Liver (tissue), 9 donors: Measurements from ENCODE around the gene GGACT. TPM values are rescaled to one million over a fixed set of nuclear protein-coding genes. Genes with fewer than 3 reads are reported as not detected.

Experiments
- DNase-seq: peaks from one replicate; pipeline ENCODE4 v3.0.0-alpha.2; 2017; ENCODE audit warnings: low spot score
- H3K27ac ChIP-seq, 2 donors: one replicate each; pipeline ENCODE4 v1.7.0; 2013; ENCODE audit warnings: inconsistent platforms in 2 of 2, low read length in 2 of 2, control low read depth in 1 of 2, low read depth in 1 of 2, mild to moderate bottlenecking in 1 of 2
- H3K27me3 ChIP-seq, 4 donors: one replicate each; pipeline versions ENCODE4 v1.6.1 to v1.7.0; 2013; ENCODE audit warnings: low read length in 3 of 4, inconsistent platforms in 1 of 4, mild to moderate bottlenecking in 1 of 4, moderate library complexity in 1 of 4; ENCODE audit not compliant: control insufficient read depth in 4 of 4, insufficient read depth in 4 of 4
- H3K36me3 ChIP-seq, 4 donors: one replicate each; pipeline versions ENCODE4 v1.6.1 to v1.7.0; 2013; ENCODE audit warnings: low read length in 3 of 4, mild to moderate bottlenecking in 3 of 4, low read depth in 1 of 4, moderate library complexity in 1 of 4; ENCODE audit not compliant: control insufficient read depth in 4 of 4, insufficient read depth in 3 of 4
- H3K4me1 ChIP-seq, 4 donors: one replicate each; pipeline versions ENCODE4 v1.6.1 to v1.7.0; 2013; ENCODE audit warnings: low read length in 3 of 4, mild to moderate bottlenecking in 3 of 4, moderate library complexity in 1 of 4; ENCODE audit not compliant: control insufficient read depth in 4 of 4, insufficient read depth in 4 of 4
- H3K4me3 ChIP-seq, 3 donors: one replicate each; pipeline versions ENCODE4 v1.6.1 to v1.7.0; 2013; ENCODE audit warnings: low read length in 3 of 3, control low read depth in 1 of 3, low read depth in 1 of 3, mild to moderate bottlenecking in 1 of 3
- H3K9ac ChIP-seq, 2 donors: one replicate each; pipeline ENCODE4 v1.7.0; 2013; ENCODE audit warnings: low read length in 2 of 2, mild to moderate bottlenecking in 2 of 2, moderate library complexity in 2 of 2, control low read depth in 1 of 2, low read depth in 1 of 2
- H3K9me3 ChIP-seq, 4 donors: one replicate each; pipeline versions ENCODE4 v1.6.1 to v1.7.0; 2013; ENCODE audit warnings: low read length in 3 of 4; ENCODE audit not compliant: control insufficient read depth in 4 of 4
- EGR1 ChIP-seq, 2 donors: IDR thresholded peaks; 2 replicates each; pipeline ENCODE4 v1.6.1; 2016 to 2018; ENCODE audit warnings: antibody characterized with exemption in 2 of 2, low read depth in 2 of 2
- FOXA1 ChIP-seq: IDR thresholded peaks from 2 replicates; pipeline ENCODE4 v1.6.1; 2016; ENCODE audit warnings: antibody characterized with exemption
- FOXA2 ChIP-seq: IDR thresholded peaks from 2 replicates; pipeline ENCODE4 v1.6.1; 2016; ENCODE audit warnings: antibody characterized with exemption
- HNF4A ChIP-seq, 2 donors: conservative IDR thresholded peaks; 2 replicates each; pipeline ENCODE4 v1.6.1; 2016; ENCODE audit warnings: antibody characterized with exemption in 2 of 2, mild to moderate bottlenecking in 2 of 2
- HNF4G ChIP-seq: IDR thresholded peaks from 2 replicates; pipeline ENCODE4 v1.6.1; 2016; ENCODE audit warnings: antibody characterized with exemption
- RAD21 ChIP-seq, 2 donors: IDR thresholded peaks; 2 replicates each; pipeline ENCODE4 v1.6.1; 2016; ENCODE audit warnings: antibody characterized with exemption in 2 of 2, mild to moderate bottlenecking in 2 of 2
- YY1 ChIP-seq: IDR thresholded peaks from 2 replicates; pipeline ENCODE4 v1.6.1; 2016; ENCODE audit warnings: antibody characterized with exemption, mild to moderate bottlenecking
- WGBS: extraction: QIAGEN DNeasy Blood & Tissue Kit; methylation state at CpG from one replicate; pipeline ENCODE4 v1.1.7; 2013; 5-methylcytosine and 5-hydroxymethylcytosine counted together
- polyA plus RNA-seq, 2 donors: library from polyadenylated mRNA; stranded (reverse) in 1 of 2; unstranded in 1 of 2; fragments of 200-250 nt in 1 of 2; fragments of >200 nt in 1 of 2; fragmentation: Nextera tagmentation in 1 of 2; extraction: Ambion mirVana in 1 of 2; gene quantifications; one replicate each; pipeline versions ENCODE4 v1.2.1 to v1.2.3, GENCODE V29; 2013 to 2015
- total RNA-seq, 2 donors: library from RNA; depleted of rRNA; stranded (reverse); fragments of >200 nt; gene quantifications; one replicate each; pipeline ENCODE4 v1.2.3, GENCODE V29; 2014
- TF ChIP-seq, protein P1 (sequence below): IDR thresholded peaks from 2 replicates; pipeline ENCODE4 v1.6.1; 2016; ENCODE audit warnings: antibody characterized with exemption
- TF ChIP-seq, protein P2 (sequence below): IDR thresholded peaks from 2 replicates; pipeline ENCODE4 v1.6.1; 2016; ENCODE audit warnings: antibody characterized with exemption
- TF ChIP-seq, protein P3 (sequence below): IDR thresholded peaks from 2 replicates; pipeline ENCODE4 v1.6.1; 2016; ENCODE audit warnings: antibody characterized with exemption, mild to moderate bottlenecking
- TF ChIP-seq, protein P4 (sequence below): IDR thresholded peaks from 2 replicates; pipeline ENCODE4 v1.6.1; 2016; ENCODE audit warnings: antibody characterized with exemption
- donor health status: healthy.
- donor health status: healthy.
- donor health status: healthy.
- donor health status: healthy.
- donor health status: healthy.

GGACT gene
- total and polyA plus RNA-seq, 4 donors: 2.5 to 6.3 (median 4.1) TPM

DNA sequence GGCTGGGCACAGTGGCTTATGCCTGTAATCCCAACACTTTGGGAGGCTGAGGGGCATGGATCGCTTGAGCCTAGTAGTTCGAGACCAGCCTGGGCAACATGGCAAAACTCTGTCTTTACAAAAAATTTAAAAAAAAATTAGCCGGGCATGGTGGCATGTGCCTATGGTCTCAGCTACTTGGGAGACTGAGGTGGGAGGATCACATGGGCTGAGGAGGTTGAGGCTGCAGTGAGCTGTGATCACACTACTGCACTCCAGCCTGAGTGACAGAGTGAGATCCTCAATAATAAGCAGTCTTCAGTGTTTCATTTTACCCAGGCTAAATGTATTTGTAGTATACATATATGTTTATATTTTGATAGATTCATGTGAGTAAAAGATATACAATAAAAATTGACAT lies 85.0 kb downstream of the GGACT start:
- no peak for TF ChIP-seq EGR1 (IDR thresholded peaks at IDR 0.05; ENCODE audit: low read depth in 2 of 2)
- TF ChIP-seq, protein P1, sequence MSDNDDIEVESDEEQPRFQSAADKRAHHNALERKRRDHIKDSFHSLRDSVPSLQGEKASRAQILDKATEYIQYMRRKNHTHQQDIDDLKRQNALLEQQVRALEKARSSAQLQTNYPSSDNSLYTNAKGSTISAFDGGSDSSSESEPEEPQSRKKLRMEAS: no peak
- TF ChIP-seq, protein P2, sequence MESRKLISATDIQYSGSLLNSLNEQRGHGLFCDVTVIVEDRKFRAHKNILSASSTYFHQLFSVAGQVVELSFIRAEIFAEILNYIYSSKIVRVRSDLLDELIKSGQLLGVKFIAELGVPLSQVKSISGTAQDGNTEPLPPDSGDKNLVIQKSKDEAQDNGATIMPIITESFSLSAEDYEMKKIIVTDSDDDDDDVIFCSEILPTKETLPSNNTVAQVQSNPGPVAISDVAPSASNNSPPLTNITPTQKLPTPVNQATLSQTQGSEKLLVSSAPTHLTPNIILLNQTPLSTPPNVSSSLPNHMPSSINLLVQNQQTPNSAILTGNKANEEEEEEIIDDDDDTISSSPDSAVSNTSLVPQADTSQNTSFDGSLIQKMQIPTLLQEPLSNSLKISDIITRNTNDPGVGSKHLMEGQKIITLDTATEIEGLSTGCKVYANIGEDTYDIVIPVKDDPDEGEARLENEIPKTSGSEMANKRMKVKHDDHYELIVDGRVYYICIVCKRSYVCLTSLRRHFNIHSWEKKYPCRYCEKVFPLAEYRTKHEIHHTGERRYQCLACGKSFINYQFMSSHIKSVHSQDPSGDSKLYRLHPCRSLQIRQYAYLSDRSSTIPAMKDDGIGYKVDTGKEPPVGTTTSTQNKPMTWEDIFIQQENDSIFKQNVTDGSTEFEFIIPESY: no peak
- TF ChIP-seq, protein P3, sequence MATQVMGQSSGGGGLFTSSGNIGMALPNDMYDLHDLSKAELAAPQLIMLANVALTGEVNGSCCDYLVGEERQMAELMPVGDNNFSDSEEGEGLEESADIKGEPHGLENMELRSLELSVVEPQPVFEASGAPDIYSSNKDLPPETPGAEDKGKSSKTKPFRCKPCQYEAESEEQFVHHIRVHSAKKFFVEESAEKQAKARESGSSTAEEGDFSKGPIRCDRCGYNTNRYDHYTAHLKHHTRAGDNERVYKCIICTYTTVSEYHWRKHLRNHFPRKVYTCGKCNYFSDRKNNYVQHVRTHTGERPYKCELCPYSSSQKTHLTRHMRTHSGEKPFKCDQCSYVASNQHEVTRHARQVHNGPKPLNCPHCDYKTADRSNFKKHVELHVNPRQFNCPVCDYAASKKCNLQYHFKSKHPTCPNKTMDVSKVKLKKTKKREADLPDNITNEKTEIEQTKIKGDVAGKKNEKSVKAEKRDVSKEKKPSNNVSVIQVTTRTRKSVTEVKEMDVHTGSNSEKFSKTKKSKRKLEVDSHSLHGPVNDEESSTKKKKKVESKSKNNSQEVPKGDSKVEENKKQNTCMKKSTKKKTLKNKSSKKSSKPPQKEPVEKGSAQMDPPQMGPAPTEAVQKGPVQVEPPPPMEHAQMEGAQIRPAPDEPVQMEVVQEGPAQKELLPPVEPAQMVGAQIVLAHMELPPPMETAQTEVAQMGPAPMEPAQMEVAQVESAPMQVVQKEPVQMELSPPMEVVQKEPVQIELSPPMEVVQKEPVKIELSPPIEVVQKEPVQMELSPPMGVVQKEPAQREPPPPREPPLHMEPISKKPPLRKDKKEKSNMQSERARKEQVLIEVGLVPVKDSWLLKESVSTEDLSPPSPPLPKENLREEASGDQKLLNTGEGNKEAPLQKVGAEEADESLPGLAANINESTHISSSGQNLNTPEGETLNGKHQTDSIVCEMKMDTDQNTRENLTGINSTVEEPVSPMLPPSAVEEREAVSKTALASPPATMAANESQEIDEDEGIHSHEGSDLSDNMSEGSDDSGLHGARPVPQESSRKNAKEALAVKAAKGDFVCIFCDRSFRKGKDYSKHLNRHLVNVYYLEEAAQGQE: no peak
- TF ChIP-seq, protein P4, sequence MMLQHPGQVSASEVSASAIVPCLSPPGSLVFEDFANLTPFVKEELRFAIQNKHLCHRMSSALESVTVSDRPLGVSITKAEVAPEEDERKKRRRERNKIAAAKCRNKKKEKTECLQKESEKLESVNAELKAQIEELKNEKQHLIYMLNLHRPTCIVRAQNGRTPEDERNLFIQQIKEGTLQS: no peak
- TF ChIP-seq FOXA1: no peak
- TF ChIP-seq FOXA2: no peak
- no peak for TF ChIP-seq YY1
- TF ChIP-seq HNF4A (conservative IDR thresholded peaks at IDR 0.05): no peak
- no peak for TF ChIP-seq RAD21 (IDR thresholded peaks at IDR 0.05)
- no peak for TF ChIP-seq HNF4G
- Histone ChIP-seq H3K9me3 (no peaks in the 10 kb centered on the region), H3K4me3 (no peak overlapping the region), H3K36me3 (no peaks in the 10 kb centered on the region), H3K27me3 (no peaks in the 10 kb centered on the region), H3K9ac (no peak overlapping the region), H3K4me1 (no peaks in the 10 kb centered on the region), H3K27ac (no peak overlapping the region)
- no peak for DNase-seq
- WGBS: 97% methylated on average over 3 of the region's 3 CpGs

DNA sequence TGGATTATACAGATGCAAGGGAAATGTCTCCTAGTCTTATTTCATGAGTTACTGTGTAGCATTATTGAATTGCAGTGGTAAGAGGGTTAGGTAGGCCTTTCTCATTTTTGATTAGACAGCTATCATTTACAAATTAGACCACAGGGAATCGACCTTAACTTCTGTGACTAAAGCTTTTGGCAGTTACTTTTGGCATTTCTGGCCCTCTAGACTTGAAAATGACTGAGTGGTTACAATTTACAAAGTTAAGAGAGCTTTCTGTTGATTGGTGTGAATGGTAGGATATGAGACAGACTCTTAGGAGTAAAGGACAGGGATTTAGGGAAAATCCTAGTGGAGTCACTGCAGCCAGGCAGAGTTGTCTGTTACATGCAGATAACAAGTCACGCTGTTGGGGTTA lies 86.1 kb downstream of the GGACT start:
- no peak overlapping the region for H3K9ac ChIP-seq
- no peaks in the 10 kb centered on the region for H3K9me3 ChIP-seq
- no peaks in the 10 kb centered on the region for H3K36me3 ChIP-seq
- no peak for TF ChIP-seq HNF4A (conservative IDR thresholded peaks at IDR 0.05)
- TF ChIP-seq FOXA1: no peak
- TF ChIP-seq, protein P3: no peak
- H3K27ac ChIP-seq: no peak overlapping the region
- no peaks in the 10 kb centered on the region for H3K4me1 ChIP-seq
- H3K4me3 ChIP-seq: no peak overlapping the region
- 72% methylated on average over 2 of the region's 2 CpGs for WGBS
- DNase-seq: no peak
- H3K27me3 ChIP-seq: no peaks in the 10 kb centered on the region
